DMS79 (cell line): ENCODE results near the gene SUFU.

ENCODE experiments used
- DNase-seq: peaks from one replicate; lab custom pipeline; 2025; lab: John Stamatoyannopoulos, UW

SUFU gene

GRCh38 chr10:102620138-102620590 lies 116.4 kb downstream of the SUFU start:
- no peak for DNase-seq

DNA sequence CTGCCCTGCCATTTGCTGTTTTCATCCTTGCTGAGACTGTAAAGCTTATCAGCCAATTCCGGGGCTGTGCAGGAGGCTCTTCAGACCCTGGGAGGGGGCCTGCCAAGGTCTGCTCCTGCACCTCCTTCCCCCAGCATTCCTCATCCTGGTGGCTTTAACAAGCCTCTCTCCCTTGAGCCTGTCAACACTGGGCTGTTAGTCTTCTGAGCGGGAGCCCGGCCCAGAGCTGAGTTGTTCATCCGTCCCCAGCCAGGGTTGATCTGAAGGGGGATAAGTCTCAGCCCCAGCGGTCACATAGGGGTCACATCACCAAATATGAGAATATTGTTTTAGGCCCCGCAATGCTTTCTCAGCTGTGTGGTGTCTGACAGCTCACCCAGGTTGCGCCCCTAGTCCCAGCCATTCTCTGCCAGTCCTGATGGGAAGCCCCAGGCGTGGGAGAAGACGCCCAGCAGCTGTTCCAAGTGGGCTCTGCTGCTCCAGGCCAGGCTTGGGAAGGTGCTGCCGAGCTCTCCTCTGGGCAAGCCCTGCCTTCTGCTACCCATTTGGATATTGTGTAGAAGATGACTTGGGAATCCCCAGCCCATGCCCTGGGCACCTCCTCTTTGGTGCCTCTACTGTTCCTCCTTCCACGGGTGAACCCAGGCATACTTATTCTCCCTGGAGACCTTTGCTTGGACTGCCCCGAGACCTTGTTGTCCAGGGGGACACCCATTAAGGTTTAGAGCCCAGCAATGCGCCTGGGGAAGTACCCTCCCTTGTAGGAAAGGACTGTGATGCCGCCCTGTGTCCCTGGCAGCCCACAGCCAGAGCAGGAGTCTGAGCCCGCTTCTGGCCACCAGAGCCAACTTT lies 117.0 kb downstream of the SUFU start:
- DNase-seq, result no peak

DNA sequence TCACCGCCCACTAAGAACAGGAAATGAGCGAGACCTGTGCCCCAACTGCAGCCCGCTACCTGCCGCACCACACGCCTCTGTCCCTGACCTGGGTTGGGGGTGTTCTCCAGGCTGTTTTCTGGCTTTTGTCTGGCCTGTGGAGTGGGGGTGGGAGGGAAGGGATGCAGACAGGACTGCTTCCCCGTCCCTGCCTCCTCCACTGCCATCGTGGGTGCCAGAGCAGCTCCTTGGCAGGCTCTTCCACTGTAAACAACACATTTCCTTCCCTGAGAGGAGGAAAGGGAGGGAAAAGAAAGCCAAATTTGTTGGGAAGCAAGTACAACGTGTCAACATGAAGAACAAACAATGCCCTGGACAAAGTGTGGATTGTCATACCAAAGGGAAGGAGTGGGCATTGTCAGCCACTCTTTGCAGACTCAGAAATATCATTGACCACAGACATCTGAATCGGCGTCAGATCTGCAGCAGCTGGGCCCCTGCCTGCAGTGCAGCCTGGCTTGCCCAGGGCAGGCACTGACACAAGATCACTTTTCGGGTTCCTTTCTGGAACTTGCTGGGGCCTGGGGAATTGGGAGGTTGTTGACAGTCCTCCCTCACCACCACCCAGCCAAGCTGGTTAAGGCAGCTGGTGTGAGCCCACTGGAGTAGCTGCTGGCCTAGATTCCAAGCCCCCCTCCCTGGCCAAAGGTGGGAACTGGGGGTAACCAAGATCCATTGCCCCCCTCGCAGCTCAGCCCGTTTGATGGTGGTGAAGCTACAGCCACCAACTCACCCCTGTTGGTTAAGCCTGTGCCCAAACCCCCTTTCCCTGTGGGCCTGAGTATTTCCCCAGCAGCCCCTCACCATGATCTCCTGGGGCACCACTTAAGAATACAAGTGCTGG lies 117.9 kb downstream of the SUFU start:
- DNase-seq, result no peak

DNA sequence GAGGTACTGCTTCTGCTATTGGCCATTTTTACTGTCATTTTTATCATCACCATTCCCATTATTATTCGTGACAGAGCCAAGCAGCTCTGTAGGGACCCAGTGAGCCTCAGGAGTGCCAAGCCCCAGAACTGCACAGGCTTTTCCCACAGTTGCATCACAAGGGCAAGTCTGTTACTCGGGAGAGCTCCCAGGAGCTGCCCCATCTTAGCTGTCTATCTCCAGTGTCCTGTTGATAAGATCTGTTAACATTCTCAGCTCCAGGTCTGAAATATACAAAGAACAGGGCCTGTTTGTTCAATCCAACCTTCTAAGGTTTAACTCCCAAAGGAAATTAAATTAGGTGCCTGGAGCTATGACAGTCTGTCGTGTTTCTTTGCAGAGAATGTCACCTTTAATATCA lies 120.3 kb downstream of the SUFU start:
- DNase-seq, result no peak

DNA sequence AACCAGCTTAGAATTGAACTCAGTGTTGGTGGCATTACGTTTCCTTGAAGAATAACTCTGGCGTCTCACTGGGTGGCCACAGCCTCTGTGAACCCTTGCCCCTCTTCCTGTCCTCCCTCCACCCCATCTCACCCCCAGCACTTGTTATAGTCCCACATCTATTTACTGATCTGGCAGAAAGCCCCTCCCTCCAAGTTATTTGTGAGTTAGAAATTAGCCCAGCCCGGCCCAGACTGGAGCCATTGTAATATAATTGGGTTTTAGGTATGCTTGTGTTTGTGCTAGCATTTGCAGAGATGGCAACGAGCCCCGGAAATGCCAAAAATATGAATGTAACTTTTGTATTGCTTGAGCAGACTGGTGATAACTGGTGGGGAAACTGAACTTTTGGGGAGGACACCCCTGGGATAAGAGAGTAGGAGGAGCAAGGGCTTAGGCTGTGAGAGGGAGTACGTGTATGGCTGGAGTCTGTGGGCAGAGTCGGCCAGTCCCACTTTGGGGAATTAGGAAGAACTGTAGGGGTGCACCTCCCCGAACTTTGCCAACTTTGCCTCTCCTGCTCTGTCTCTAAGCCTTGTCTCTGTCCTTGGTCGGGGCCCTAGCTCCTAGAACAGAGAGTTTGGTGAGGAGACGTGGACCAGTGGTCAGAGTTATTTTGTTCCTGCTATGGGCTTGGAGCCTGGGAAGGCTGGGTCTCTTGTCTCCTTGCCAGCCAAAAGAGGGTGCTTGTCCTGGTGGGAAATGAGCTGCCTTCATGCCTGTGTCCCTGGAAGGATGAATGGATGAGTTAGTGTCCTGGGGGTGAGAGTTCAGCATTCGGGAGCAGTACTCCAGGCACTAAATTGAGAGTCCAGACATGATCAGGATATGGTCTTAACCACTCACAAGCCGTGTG lies 121.2 kb downstream of the SUFU start:
- no peak for DNase-seq

DNA sequence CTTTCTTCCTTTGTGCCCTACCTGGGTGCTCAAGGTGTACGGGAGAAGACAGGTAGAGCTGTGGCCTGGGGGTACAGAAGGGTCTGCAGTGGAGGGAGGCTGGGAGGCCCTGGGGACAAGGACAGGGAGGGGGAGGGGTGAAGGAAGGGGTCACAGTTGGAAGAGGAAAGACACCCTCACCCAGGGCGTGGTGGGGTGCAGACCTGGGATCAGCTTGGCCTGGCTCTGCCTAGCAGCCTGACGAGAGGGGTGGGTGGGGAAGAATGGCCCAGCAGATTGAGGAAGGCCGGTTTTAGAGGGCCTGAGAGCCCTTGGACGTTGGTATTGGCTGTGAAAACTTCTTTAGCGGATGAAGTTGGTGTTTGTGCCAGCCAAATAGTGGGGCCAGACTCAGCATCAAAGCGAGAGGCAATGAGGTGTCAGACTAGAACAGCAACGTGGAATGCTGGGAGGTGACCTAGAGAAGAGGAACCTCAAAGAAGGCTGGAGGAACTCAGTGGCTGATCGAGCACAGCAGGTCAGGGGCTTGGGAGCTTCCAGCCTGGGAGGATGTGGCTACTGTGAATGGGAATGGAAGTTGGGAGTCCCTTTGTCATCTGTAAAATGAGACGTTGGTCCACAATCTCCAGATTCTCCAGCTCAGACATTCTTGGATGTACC lies 122.4 kb downstream of the SUFU start:
- no peak for DNase-seq

- no peak for DNase-seq
Measured at GRCh38 chr10:102627291-102627735, 123.5 kb downstream of the SUFU start.

- no peak for DNase-seq
Measured at GRCh38 chr10:102627736-102628293, 124.0 kb downstream of the SUFU start.

- no peak for DNase-seq
Measured at GRCh38 chr10:102628451-102628911, 124.7 kb downstream of the SUFU start.

DNA sequence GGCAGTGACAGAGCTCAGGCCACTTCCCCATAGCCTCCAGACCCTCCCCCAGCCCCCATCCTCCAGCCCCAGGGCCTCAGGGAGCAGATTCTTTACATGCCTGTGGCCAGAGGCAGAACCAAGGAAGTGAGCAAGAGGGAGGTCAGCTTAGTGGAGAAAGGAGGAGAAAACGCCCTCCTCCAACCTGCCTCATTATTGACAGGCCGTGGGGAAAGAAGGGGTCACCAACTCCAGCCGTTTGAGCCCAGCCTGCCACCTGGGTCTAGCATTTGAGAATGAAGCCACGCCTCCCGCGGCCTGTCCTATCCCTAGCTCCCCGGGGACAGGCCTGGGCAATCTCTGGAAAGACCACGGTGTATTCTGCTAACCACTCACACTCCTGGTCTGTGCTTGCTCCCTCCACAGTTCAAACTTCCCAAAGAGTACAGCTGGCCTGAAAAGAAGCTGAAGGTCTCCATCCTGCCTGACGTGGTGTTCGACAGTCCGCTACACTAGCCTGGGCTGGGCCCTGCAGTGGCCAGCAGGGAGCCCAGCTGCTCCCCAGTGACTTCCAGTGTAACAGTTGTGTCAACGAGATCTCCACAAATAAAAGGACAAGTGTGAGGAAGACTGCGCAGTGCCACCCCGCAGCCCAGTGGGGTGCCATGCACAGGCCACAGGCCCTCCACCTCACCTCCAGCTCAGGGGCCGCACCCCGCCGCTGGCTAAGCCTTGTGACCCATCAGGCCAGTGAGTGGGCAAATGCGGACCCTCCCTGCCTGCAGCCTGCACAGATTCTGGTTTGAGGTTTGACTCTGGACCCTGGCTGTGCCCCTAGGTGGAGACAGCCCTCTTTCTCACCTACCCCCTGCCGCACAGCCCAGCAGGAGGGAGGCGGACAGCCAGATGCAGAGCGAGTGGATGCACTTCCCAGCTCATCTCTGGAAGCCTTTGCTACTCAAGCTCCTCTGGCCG lies 126.2 kb downstream of the SUFU start:
- DNase-seq, result no peak

GRCh38 chr10:102630663-102631062 lies 126.9 kb downstream of the SUFU start:
- DNase-seq, result no peak

DNA sequence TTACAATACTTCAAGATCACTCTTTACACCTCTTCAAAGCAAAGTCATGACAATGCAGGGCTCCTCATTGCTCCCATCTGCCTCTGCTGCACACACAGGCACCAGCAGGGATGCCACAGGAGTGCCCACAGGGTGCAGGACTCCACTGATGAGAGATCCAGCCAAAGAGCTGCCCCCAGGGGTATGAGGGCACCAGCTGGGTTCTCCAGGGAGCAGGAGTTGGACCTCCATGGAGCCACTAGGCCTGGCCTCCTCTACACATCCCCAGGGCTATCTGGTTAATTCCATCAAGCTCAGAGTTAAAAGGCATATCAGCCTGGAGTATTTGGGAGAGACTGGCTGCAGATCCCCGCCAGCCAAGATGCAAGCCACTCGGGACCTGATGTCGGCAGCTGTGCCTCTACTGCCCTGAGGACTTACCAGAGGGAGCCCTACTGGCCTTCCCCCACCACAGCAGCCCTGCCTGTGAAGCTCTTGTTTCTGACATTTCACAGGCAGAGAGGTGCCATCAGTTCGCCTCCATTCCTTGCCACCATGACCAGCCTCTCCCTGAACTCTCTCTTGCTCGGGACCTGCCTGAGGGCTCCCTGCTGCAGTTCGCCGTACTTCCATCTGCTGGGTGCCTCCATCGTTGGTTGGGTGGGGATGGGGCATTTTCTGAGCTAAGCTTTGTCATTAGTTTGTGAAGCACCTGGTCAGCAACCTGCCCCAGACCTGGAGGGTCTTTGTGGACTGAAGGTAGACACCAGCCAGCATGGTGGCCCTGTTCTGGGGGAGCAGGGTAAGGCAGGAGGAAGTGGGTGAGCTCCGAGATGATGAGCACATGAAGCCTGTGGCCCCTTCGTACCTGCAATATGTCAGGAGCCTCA lies 128.0 kb downstream of the SUFU start:
- DNase-seq, result no peak

- no peak for DNase-seq
Measured at GRCh38 chr10:102632394-102633111, 128.8 kb downstream of the SUFU start.

DNA sequence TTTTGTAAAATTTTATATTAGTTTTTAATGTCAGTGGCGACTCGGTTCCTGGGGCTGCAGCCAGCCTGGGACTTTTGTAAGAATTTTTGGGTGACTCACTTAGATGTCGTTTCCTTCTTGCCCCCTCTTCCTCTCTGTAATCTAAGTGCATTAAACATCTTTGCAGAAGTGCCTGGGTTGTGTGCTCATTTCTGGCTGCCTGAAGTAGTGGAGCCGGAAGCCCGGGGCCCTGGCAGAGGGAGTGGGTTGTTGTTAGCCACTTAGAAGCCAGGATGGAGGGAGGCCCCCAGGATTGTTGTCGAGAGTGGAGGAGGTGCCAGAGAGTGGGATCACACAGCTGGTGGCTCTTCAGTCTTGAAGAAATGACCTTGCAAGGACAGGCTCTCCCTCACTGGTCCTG lies 129.5 kb downstream of the SUFU start:
- no peak for DNase-seq

DNA sequence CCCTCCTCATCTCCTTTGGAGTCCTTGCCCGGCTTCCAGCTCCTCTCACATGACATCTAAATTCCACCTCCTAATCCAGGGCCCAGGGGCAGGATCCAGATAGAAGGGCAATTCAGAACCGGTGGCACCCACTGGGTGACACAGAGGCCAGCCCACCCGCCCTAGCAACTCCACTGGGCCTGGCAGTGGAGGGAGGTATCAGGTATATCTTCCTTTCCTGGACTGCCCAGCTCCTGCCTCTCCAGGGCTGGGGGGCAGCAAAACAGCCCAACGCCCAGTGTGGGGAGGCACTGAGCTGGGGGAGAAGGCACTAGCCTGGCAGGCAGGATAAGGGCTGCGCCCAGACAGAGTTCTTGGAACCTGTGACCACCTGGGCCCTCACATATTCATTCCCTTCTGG lies 130.1 kb downstream of the SUFU start:
- DNase-seq, result no peak

DNA sequence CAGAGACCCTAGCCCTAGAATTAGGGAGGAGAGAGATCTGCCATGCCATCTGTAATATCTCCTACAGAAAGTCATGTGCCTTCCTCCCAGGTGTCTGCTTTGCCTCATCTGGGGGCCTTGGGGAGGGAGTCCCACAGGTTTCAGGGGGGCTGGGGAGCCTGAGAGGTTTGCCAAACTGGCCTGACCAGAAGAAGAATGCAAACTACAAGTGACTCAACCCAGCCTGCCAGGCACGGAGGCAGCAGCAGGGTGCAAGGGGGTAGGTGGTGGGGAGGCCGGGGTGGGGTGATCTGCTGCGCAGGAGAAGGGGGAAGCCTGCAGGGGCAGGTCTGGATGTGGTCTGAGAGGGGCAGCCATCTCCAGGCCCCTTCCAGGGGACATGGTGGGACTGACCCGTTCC lies 130.9 kb downstream of the SUFU start:
- no peak for DNase-seq

DNA sequence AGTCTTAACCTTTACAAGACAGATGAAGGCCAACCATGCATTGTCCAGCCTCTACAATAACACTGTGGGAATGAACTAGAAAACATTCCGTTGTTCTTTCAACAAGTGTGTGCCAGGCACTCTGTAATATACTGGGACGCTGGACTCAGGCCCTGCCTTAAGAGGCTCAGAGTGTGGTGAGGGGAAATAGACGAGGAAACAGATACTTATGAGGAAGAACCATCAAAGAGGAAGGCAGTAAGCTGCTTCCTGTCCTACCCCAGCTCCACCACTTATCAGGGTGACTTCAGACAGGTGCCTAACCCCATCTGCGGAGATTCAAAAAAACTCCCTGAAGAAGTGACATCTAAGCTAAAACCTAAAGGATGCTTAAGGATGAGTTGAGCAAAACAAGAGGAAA lies 131.6 kb downstream of the SUFU start:
- no peak for DNase-seq

DNA sequence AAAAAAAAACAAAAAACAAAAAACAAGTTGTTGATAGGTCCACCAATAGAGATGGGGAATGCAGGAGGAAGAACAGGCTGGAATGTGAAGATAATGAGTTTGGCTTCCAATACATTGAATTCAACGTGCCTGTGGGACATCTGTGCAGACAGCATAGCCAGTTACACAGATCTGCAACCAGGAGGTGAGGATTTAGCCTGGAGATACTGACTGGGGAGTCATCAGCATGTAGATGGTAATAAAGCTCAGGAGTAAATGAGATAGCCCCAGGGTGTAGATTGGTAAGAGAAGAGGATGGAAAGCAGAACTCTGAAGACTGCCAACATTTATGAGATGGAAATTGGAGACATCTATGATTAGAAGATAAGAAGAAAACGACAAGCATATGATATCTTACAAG lies 135.8 kb downstream of the SUFU start:
- DNase-seq, result no peak
